ENCODE measurements around the gene GNG12.

Gene GNG12

DNA sequence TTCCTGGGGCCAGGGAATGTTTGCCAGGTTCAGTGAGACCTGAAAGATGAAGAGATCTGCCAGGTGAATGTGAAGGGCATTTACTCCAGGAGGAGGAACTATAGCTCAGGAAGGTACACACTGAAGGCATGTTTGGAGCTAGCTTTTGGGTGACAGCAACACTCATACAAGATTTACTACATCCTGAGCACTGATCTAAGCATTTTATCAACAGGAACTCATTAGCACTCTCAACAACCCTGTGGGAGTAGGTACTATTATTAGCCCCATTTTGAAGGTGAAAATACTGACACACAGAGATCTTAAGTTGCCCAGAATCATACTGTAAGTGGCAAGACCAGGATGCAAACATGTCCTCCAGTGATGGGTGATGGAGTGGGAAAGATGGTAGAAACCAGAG is 141.6 kb downstream of the GNG12 start:
- DNase-seq: no peak

DNA sequence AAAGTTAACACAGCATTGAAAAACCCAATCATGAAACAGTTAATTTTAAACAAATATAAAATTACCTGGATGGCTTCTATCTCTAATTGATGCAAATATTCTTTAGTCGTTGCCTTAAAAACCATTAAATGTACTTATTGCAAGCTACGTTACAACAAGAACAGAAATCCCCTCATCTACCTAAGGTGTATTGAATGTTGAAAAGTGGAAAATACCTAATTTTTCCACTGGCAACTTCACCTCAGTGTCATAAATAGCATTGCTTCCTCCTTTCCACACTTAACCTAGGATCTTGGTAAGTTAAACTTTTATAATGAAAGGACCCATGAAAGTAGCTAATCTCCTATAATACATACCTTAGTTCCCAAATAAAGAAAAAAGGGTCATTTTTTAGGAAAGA is 142.9 kb downstream of the GNG12 start:
- DNase-seq: no peak

DNA sequence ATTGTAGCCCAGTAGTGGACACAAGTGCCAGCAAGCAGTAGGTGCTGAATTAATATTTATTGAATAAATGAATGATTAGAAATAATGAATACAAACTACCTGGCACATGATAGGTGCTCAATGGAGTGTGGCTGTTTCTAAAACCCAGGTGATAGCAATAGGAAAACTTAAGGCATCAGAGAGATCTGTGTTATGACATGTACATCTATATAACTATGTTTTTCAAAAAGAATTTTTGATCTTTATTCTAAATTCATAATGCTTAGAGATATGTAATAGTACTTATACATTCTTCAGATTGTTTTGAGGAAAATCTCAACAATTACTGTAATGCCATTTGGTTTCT is 143.3 kb downstream of the GNG12 start:
- DNase-seq: no peak

DNA sequence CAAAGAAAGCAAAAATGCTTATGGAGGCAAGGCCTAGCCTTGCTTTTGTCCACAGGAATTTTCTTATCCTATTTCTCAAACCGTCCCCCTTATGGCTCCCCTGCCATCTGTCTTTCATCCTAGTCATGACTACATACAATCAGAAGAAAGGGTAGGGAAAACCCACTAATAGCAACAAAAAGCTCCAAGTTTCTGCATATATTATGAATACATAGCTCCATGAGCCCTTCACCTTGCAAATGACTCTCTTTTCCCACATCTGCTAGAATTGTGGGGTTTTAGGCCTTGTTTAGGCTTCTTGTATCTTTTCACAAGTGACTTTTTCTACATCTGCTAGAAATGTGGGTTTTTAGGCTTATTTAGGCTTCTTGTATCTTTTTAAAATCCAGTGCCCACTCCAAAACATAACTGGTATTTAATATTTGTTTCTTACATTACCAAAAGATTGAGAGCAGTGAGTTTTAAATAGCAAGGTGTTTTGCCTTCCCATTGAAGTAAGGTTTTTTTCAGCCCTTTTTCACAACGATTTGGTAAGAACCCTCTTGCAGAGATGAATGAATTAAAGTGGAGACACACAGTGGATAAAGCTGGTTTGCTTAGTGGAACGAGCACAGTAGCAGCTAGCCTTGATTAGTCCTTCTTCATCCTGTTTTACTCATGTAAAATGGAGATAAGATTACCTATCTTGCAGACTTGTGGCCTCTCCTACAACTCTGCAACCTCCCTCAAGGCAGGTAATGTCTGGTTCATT is 143.8 kb downstream of the GNG12 start:
- DNase-seq: no peak

DNA sequence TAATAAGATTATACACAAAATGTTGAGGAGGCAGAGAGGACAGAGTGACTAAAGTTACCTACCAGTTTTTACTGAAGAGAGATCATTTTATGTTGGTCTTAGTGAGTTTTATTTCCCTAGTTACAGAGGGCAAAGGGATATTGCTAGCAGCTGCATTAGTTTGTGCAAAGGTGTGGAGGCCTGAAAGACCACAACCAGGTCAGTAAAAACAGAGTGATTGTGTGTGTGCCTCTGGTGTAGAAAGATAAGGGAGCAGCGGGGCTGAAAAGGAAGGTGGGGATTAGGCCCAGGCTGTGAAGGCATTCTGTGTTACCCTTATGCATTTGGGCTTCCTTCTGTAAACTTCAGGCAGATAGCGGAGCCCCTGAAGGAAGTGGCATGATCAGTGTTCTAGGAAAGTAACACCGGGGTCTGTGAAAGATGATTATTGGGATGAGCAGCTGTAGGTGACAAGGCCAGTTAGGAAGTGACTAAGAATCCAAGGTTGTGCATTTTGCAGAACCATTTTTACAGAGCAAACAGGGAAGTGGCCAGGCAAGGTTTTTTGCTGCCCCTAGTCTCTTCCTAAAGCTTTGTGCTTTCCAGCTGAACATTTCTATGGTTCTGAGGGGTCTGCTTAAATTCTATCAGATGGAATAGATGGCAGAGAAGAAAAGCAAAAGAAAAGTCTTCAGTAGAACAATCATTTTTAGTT is 144.6 kb downstream of the GNG12 start:
- no peak for DNase-seq

DNA sequence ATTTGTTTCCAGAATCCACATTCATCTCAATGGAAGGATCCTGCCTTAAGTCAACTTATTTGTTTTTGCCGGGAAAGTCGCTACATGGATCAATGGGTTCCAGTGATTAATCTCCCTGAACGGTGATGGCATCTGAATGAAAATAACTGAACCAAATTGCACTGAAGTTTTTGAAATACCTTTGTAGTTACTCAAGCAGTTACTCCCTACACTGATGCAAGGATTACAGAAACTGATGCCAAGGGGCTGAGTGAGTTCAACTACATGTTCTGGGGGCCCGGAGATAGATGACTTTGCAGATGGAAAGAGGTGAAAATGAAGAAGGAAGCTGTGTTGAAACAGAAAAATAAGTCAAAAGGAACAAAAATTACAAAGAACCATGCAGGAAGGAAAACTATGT is 145.6 kb downstream of the GNG12 start:
- no peak for DNase-seq

DNA sequence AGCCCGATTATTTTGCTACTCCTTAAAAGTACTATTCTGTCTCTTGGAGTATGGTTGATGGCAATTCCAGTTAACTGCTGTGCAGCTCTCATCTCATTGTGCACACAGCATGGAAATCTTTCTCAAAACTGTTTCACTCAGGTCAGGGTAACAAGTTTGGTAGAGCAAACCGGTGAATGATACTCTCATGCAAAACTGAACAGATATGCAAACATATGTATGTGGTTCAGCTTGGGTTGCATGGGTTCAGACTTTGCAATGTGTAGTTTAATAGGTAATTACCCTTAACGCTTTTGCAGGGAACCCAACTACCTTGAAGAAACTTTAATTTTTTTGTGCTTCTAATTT is 146.1 kb downstream of the GNG12 start:
- no peak for DNase-seq

DNA sequence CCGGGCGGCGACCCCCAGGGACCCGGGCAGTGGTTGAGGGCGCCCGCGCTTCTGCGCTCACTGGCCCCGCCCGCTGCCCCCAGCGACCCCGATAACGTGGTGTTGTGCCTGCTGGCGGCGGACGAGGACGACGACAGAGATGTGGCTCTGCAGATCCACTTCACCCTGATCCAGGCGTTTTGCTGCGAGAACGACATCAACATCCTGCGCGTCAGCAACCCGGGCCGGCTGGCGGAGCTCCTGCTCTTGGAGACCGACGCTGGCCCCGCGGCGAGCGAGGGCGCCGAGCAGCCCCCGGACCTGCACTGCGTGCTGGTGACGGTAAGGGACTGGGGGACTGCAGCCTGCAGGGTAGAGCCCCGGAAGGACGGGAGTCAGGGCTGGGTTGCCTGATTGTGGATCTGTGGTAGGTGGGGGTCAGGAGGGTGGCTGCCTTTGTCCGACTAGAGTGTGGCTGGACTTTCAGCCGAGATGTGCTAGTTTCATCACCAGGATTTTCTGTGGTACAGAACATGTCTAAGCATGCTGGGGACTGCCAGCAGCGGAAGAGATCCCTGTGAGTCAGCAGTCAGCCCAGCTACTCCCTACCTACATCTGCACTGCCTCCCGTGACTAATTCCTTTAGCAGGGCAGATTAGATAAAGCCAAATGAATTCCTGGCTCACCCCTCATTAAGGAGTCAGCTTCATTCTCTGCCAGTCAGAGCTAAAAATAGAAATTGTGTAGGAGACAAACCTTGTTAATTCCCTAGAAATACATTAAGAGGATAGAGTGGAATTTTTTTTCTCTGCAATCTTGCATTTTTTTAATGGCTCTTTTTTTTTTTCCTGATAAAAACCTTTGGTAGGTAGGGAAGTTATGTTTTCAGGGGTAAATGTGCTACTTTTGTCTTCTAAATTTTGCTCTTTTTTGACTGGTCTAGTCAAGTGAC is 146.7 kb downstream of the GNG12 start:
- DNase-seq: peak; percentile 23

DNA sequence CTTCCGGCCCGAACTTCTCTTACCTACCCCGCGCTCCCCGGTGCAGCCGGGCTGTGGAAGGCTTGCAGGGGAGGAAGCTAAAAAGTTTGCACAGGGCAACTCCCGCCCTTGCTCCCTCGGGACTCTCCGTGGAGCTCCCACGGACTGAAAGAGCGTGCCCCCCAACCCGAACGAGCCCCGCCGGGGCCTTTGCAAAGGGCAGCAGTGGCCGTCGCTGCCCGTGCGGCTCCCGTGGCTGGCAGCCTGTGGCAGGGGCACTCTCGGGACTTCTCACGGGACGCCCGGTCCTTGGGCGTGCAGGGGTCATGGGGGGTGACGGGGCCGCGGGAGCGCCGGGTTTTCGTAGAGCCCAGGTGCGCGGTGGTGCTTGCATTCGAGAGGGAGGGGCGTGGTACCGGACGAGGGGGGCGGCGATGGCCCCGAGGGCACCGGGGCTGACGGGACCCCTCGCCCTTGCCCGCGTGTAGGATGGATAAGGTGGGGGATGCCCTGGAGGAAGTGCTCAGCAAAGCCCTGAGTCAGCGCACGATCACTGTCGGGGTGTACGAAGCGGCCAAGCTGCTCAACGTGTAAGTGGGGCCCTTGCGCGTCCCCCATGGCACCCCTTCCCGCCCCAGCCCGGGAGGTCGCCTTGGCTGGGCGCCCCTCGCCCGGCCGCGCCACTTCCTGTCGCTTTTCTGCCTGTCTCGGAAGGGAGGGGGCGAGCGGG is 147.6 kb downstream of the GNG12 start:
- DNase-seq: no peak

DNA sequence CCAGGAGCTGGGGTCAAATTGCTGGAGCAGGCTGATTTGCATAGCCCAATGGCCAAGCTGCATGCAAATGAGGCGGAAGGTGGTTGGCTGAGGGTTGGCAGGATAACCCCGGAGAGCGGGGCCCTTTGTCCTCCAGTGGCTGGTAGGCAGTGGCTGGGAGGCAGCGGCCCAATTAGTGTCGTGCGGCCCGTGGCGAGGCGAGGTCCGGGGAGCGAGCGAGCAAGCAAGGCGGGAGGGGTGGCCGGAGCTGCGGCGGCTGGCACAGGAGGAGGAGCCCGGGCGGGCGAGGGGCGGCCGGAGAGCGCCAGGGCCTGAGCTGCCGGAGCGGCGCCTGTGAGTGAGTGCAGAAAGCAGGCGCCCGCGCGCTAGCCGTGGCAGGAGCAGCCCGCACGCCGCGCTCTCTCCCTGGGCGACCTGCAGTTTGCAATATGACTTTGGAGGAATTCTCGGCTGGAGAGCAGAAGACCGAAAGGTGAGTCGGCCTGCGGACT is 148.2 kb downstream of the GNG12 start, which contains the start of gene GADD45A:
TSS of gene GADD45A (plus strand) at position 135 of the 491 bp plus-strand sequence. CDS start at position 429, 294 bp downstream.
- peak; percentile 96 for DNase-seq

DNA sequence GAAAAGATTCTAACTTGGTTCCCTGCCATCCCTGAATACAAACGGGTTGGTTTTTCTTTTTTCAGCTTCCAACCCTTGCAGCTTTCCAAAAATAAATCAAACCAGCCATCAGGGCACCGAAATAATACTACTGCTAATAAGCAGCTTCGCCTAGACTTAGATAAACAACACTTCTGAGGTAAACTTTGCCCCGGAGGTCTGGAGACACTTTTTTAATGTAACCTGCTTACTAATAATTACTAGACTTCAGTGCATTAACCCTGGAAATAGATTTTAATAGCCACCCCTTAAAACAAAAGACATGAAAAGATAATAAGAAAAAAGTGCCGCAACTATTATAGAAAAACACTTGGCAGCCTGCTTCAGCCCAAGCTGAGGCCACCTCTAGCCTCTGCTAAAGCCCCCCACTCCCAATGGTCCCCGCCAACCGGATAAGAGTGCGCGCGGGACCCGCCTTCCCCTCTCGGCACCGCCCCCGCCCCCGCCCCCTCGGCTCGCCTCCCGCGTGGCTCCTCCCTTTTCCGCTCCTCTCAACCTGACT is 148.7 kb downstream of the GNG12 start:
- DNase-seq: no peak

DNA sequence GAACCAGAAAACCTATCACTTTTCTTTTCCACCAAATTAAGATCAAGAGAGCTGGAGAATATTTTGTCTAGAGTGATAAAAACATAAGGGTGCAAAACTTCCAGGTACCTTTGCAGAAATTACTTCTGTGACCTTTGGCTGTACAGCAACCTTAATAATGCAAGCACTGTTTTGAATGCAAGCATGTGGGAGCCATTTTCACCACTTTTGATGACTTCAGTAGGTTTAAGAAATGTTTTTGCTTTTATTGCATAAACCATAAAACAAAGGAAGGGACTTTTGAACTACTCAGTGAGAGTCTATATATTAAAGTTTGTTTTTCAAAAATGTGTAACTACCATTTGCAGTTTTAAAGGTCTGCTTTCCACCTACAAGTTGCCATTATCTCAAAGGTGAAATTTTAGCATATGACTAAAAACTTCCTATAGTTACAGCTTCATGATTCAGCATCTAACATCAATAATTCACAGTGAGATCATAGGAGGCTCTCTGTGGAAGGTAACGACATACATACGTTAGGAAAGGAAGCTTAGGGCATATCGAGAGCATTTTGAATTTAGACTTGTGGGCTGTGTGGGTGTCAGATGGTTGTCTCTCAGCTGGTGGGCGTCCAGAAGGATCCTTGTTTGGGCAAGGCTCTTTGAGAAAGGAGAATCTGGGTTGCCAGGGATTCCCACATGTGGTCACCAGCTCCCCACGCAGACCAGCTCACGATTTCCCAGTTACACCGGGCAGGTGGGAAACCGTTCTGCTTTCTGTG is 149.3 kb downstream of the GNG12 start:
- DNase-seq: no peak

DNA sequence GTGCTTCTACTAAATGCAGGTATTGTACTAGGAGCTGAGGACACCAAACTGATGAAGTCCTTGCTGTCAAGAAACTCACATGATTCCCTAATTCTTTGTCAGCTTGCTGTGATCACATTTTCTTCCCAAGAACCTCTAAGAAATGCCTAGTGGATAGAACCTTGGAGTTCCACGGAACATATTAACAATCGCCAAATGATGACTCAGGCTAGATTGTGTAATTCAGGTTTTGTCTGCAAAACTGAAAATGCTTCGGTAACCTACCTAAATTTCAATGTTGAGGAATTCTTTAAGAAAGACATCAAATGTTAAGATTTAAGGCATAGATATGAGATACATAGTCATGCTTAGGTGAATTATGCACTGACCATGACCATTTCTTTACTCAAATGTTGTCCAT is 150.0 kb downstream of the GNG12 start:
- no peak for DNase-seq

DNA sequence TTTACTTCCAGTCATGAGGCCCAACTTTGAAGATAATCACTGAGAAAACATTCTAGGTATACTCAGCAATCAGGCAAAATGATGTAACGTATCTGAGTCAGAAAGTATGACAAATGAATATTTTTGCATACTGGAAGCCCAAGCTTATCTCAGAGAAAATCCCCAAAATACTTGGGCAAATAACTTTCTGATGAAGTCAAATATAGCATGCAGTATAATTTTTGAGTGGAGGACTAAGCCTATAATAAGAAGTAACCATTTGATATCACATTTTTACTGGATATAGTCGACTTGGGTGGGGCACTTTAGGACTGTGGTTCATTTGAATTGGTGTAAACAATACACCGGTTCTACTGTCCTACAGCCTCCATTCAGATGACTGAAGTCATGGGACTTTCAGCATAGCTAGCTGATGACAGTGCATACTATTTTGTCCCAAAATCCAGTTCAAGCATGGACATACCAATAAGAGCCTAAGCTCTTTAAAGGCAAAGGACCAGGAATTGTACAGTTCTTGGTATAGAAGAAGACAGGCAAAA is 150.5 kb downstream of the GNG12 start:
- no peak for DNase-seq

DNA sequence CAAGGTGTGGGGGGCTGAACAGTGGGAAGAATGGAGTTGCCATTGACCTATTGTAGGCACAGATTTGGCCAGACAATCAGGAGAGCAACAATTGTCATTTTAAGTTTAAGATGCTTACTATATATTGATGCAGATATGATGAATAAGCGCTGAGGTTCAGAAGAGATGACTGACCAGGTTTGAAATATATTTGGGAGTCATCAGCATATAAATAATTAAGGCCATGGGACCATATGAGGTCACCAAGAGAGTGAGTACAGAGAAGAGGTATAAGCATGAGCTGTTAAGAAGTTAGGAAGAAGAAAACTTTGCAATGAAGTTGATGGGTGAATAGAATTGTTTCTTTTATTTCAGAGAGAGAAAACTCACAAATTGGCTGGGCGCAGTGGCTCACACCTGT is 152.8 kb downstream of the GNG12 start:
- no peak for DNase-seq

DNA sequence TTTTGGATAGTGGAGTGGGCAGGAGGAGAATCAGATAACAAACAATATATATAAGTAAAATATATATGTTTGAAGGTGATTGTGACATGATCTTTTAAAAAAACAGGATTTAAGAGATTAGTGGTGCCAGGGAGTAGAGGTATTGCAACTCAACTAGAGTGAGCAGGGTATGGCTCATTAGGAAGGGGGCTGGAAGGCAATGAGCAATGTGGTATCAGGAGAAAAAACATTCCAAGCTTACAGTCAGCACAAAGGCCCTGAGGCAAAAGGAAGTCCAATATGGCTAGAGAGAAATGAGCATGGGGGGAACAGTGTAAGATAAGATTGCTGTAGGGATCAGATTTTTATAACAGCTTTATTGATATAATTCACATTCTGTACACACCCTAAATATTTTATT is 153.6 kb downstream of the GNG12 start:
- no peak for DNase-seq

DNA sequence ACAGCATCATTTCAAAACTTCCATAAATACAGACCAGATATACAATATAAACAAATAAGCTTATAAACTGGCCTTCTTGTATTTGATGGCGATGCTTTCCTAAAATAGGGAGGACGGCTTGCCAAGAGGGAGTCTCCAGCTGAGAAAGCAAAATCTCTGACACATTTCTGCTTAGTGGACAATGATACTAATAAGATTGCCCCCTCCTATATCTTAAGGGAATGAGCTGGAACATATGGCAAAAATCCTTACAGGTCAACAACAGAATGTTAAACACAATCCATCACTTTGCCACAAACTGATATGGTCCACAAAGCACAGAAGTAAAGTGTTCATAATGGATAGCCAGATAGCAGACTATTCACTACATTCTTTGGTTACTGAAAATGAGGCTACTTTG is 155.3 kb downstream of the GNG12 start:
- no peak for DNase-seq

DNA sequence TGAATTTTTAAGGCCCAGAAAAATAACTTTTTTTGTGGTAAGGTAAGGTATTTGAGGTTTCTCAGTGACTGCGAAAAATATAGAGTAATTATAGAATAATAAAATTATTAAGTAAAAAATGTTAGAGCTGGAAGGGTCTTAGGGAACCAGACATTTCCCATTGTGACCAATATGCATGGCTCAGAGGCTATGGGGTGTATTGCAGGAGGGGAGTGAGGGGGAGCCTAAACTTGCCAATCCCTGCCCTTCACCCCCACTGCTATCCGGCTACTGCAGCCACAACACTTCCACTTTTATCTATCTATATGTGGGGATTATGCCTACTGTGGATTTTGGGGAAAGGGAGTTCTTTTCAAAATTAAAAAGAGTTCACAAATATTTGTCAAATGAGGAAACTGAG is 155.9 kb downstream of the GNG12 start:
- DNase-seq: no peak

DNA sequence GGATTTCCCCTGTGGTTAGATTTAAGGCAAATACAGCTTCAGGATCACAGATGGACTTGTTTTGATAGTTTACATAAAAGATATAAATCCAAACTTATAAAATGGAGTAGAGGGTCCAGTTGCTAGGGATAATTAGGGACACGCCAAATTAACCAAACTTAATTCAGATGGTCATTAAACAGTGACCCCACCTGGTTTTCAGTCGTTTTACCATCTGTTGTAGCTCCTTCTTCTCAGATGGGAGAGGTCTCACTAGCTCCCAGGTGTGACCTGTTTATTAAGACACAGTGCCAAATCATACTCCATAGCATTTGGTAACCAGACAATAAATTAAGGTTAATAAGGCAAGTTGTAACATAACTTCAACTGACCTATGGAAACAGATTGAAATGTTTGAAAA is 156.3 kb downstream of the GNG12 start:
- no peak for DNase-seq

DNA sequence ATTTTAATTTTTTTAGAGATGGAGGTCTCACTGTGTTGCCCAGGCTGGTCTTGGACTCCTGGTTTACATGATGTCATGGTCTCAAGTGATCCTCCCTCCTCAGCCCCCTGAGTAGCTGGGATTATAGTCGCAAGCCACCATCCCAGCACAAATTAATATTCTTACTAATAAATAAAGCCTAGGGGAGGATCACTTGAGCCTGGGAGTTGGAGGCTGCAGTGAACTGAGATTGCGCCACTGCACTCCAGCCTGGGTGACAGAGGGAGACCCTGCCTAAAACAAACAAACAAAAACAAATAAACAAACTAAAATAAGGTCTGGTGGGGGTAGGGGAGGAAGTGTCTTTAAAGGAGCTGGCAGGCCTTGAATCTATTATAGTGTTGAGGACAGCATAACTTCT is 157.0 kb downstream of the GNG12 start:
- no peak for DNase-seq

DNA sequence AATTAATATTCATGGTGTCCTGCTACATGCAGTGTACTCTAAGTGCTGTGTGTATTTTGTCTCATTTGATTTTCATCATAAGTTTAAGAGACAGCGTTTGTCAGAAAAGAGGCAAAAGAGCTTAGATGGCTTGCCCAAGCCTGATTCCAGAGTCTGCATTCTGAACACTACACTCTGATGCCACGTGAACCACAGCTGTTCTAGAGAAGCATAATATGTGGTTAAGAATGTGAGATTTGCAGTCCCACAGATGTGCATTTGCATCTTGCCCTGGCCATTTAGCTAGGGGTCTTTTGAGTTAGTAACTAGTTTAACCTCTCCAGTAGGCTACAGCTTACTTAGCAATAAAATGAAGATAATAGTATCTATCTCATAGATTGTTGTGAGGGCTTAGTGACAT is 157.5 kb downstream of the GNG12 start:
- no peak for DNase-seq

Data from NCI-H1092 (cell line).